Measurements from ENCODE around the gene INPP4A.

INPP4A gene

GRCh38 chr2:98519851-98520250 is 75.2 kb downstream of the INPP4A start:
- Histone ChIP-seq H3K36me3 (replicated peaks; ENCODE audit: low read depth, low read length) (no peaks in the 10 kb centered on the region), H2AFZ (ENCODE audit: low read depth, low read length) (no peak overlapping the region), H3K27me3 (ENCODE audit: low read depth, low read length) (no peaks in the 10 kb centered on the region), H3K4me1 (ENCODE audit: low read length) (no peaks in the 10 kb centered on the region), H3K4me3 (ENCODE audit: low read length) (no peak overlapping the region), H3K9ac (ENCODE audit: low read length) (no peak overlapping the region), H3K27ac (ENCODE audit: low read length) (no peak overlapping the region), H3K9me3 (ENCODE audit: insufficient read depth, low read length) (no peaks in the 10 kb centered on the region), H4K20me1 (ENCODE audit: insufficient read depth, low read length) (peaks cover 5% of the 10 kb centered on the region; the same call in 1 of the 2 replicates), H3K4me2 (ENCODE audit: low read length) (no peak overlapping the region), H3K79me2 (ENCODE audit: low read length) (no peaks in the 10 kb centered on the region)
- TF ChIP-seq CTCF (IDR thresholded peaks at IDR 0.05; ENCODE audit: low read depth, low read length) (no peak), EZH2phosphoT487 (IDR thresholded peaks at IDR 0.05; ENCODE audit: low read depth) (no peak)

GRCh38 chr2:98520806-98521205 is 76.1 kb downstream of the INPP4A start:
- H3K79me2 ChIP-seq (ENCODE audit: low read length): no peaks in the 10 kb centered on the region

GRCh38 chr2:98521266-98521665 is 76.6 kb downstream of the INPP4A start:
- Histone ChIP-seq H3K36me3 (replicated peaks; ENCODE audit: low read depth, low read length) (no peaks in the 10 kb centered on the region), H4K20me1 (ENCODE audit: insufficient read depth, low read length) (peaks cover 5% of the 10 kb centered on the region; the same call in 1 of the 2 replicates), H3K27ac (ENCODE audit: low read length) (no peak overlapping the region), H3K4me1 (ENCODE audit: low read length) (no peaks in the 10 kb centered on the region), H3K79me2 (ENCODE audit: low read length) (no peaks in the 10 kb centered on the region), H2AFZ (ENCODE audit: low read depth, low read length) (no peak overlapping the region), H3K27me3 (ENCODE audit: low read depth, low read length) (no peaks in the 10 kb centered on the region), H3K9ac (ENCODE audit: low read length) (no peak overlapping the region), H3K9me3 (ENCODE audit: insufficient read depth, low read length) (no peaks in the 10 kb centered on the region), H3K4me2 (ENCODE audit: low read length) (no peak overlapping the region), H3K4me3 (ENCODE audit: low read length) (no peak overlapping the region)
- TF ChIP-seq EZH2phosphoT487 (IDR thresholded peaks at IDR 0.05; ENCODE audit: low read depth) (no peak), CTCF (IDR thresholded peaks at IDR 0.05; ENCODE audit: low read depth, low read length) (no peak)

More at GRCh38 chr2:98520806-98521205, 76.1 kb downstream of the INPP4A start:
- H2AFZ ChIP-seq (ENCODE audit: low read depth, low read length): no peak overlapping the region
- TF ChIP-seq EZH2phosphoT487 (IDR thresholded peaks at IDR 0.05; ENCODE audit: low read depth): no peak
- TF ChIP-seq CTCF (IDR thresholded peaks at IDR 0.05; ENCODE audit: low read depth, low read length): no peak
- H3K27ac ChIP-seq (ENCODE audit: low read length): no peak overlapping the region
- no peak overlapping the region for H3K4me3 ChIP-seq (ENCODE audit: low read length)
- no peak overlapping the region for H3K9ac ChIP-seq (ENCODE audit: low read length)
- no peaks in the 10 kb centered on the region for H3K4me1 ChIP-seq (ENCODE audit: low read length)
- H3K36me3 ChIP-seq (replicated peaks; ENCODE audit: low read depth, low read length): no peaks in the 10 kb centered on the region
- peaks cover 5% of the 10 kb centered on the region; the same call in 1 of the 2 replicates for H4K20me1 ChIP-seq (ENCODE audit: insufficient read depth, low read length)
- no peak overlapping the region for H3K4me2 ChIP-seq (ENCODE audit: low read length)
- H3K9me3 ChIP-seq (ENCODE audit: insufficient read depth, low read length): no peaks in the 10 kb centered on the region
- H3K27me3 ChIP-seq (ENCODE audit: low read depth, low read length): no peaks in the 10 kb centered on the region

GRCh38 chr2:98522854-98523253 is 78.2 kb downstream of the INPP4A start:
- Histone ChIP-seq H3K36me3 (replicated peaks; ENCODE audit: low read depth, low read length) (no peaks in the 10 kb centered on the region), H3K4me3 (ENCODE audit: low read length) (no peak overlapping the region), H3K27ac (ENCODE audit: low read length) (no peak overlapping the region), H3K9ac (ENCODE audit: low read length) (no peak overlapping the region), H3K27me3 (ENCODE audit: low read depth, low read length) (no peaks in the 10 kb centered on the region), H3K4me1 (ENCODE audit: low read length) (no peaks in the 10 kb centered on the region), H2AFZ (ENCODE audit: low read depth, low read length) (no peak overlapping the region), H3K79me2 (ENCODE audit: low read length) (no peaks in the 10 kb centered on the region), H3K4me2 (ENCODE audit: low read length) (no peak overlapping the region), H4K20me1 (ENCODE audit: insufficient read depth, low read length) (peaks cover 5% of the 10 kb centered on the region; the same call in 1 of the 2 replicates), H3K9me3 (ENCODE audit: insufficient read depth, low read length) (no peaks in the 10 kb centered on the region)
- TF ChIP-seq CTCF (IDR thresholded peaks at IDR 0.05; ENCODE audit: low read depth, low read length) (no peak), EZH2phosphoT487 (IDR thresholded peaks at IDR 0.05; ENCODE audit: low read depth) (no peak)

Data from OCI-LY3 (cell line).